Raji (cell line): ENCODE results near the gene IVD.
A peak's percentile ranks its signal among the peaks of the same experiment; 100 is the strongest.

Experiments
- POLR2A ChIP-seq: IDR thresholded peaks from 2 replicates; pipeline ENCODE4 v1.6.1; 2011; ENCODE audit warnings: low read depth, low read length, control low read depth; ENCODE audit not compliant: insufficient read depth

The IVD gene

DNA sequence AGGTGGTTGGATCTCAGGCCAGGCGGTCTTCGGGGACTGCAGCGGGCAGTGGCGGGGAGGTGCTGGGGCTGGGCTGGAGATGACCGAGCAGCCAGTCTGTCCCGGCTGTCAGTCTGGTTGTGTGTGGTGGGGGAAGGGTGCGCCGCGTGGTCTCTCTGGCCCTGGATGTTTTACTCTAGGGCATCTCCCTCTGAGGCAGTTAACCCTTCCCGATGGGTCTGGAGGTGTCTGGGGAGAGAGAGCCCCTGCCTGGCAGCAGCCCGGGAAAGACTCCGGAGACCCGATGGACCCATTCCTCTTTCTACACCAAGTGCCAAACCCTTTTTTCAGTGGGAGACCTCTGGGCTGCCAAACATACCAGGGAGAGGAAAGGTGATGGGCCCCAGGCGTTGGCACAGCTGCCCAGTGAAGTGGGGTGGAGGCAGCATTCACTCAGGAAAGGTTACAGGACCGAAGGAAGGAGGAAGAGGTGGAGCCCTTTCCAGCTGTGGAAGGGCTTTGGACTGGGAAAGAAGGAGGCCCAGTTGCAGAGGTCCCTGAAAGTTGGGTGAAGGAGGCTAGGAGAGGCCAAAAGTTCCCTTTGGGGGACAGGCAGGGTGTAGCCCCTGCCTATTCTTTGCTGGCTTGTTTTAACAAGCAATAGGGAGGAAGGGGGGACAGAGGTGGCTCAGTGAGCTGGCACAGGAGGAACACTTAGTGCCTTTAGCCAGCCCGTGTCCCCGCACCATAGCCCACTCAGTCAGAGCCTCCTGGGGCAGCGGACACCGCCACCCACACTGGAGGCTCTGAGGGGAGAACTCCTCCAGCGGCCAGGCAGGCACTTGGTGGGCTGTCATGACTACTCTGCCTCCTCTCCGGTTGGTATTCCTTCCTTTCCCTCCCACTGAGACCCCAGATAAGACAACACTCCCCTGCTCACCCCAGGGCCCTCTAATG lies 32.4 kb downstream of the IVD start:
- no peak for TF ChIP-seq POLR2A

DNA sequence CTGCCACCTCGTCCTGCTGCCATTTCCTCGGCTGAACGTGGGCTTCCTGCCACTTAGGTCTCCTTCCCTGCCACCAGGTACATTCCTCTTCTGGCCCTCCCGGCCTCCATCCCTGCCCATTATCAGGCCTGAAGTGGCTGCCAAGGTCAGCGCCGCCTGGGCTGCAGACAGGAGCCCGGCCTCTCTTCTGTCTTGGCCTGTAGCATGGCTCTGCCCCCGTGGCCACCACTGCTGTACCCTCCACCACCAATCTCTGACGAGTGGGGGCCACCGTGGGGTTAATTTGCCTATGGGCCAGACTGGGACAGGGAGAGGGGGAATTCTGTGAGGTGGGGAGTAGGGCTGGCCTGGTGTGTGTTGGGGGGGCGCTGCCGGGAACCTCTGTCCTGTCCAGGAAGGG lies 33.1 kb downstream of the IVD start:
- TF ChIP-seq POLR2A = no peak

- TF ChIP-seq POLR2A = no peak
Observed at GRCh38 chr15:40439461-40439959, 33.9 kb downstream of the IVD start.

DNA sequence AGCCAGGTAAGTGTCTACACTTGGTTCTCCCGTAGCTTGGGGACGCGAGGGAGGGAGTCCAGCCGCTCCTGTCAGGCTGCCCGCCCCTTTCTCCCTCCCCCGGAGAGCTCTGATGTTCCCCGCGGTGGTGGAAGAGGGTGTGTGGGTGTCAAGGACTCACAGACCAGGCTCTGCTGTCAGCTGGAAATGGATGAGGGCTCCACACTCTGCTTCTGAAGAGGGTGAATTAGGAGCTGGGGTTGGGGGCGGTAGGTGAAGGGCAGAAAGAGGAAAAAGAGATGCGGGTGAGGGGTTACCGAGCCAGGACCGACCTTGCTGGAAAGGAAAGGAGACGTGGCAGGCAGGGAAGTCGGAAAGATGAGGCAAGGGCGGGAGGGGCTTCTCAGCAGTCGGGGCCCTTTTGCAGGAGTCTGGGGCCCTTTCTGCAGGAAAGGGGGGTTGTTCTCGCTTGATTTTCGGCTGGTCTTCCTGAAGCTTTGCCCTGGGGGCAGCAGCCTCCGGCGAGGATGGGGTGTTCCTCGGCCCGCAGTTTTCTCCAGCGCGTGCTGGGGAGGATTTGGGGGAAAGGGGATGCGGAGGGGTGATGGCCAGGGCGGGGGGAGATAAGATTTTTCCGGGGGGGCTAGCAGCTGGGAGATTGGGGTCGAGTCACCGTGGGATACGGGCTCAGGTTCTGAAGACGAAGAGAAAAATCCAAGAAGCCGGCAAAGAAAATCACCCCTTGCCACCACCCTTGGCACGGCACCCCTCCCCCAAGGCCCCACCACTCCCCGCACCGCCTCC lies 34.6 kb downstream of the IVD start:
- no peak for TF ChIP-seq POLR2A

DNA sequence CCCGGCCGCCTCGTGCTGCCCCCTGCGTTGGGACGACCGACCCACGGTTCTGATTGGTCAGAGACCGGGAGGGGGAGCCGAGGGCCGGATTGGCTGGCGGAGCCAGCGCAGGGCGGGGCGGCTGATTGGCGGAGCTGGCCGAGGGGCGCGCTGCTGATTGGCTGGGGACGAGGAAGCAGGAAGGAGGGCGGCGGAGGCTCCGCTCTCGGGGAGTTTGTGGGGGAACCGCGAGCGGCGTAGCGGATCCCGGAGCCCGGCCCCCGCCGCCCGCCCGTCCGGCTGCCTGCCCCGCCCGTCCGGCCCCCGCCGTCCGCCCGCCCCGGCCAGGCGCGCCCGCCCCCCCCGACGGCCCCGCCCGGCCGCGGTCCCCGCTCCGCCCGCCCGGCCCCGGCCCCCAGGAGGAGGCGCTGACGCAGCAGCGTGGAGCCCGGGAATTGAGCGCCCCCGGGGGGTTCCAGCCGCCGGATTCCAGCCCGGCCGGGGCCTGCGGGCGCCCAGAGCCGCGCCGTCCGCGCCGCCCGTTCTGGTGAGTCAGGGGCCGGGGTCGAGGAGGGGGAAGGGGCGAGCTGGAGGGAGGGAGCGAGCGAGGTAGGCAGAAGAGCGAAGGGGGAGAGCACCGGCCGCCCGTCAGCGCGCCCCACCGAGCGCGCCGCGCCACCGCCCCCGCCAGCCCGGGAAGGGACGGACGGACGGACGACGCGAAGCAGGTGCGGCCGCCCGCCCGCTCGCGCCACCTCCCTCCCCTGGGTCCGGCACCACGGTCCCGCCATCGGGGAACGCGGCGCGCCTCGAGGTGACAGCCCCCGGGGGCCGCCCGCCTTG lies 35.4 kb downstream of the IVD start, which contains the start of gene BAHD1:
Gene BAHD1 (plus strand): TSS at position 211 of the 822 bp plus-strand sequence. CDS start 17,512 bp downstream, outside the sequence.
- peak; percentile 57 for TF ChIP-seq POLR2A

- TF ChIP-seq POLR2A = no peak
Observed at GRCh38 chr15:40441565-40442531, 36.3 kb downstream of the IVD start.

DNA sequence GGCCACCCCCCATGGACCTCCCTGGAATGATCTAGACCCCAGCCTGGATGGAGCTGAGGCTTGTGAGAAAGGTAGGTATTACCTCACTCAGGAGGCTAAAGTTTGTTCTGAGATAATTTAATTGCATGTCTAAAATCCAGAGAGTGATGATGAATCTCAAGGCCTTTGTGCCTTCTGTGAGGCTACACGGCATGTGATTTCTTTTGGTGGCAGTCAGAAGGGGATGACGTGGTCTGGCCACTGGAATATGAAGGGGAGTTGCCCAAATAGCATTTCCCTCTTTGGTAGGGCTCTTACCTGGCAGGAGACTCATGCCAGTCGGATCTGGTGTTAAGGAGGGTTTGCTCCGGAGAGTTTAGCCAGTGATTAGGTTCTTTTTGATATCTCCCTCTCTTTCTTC lies 37.7 kb downstream of the IVD start:
- no peak for TF ChIP-seq POLR2A

GRCh38 chr15:40443846-40444245 lies 38.3 kb downstream of the IVD start:
- no peak for TF ChIP-seq POLR2A

DNA sequence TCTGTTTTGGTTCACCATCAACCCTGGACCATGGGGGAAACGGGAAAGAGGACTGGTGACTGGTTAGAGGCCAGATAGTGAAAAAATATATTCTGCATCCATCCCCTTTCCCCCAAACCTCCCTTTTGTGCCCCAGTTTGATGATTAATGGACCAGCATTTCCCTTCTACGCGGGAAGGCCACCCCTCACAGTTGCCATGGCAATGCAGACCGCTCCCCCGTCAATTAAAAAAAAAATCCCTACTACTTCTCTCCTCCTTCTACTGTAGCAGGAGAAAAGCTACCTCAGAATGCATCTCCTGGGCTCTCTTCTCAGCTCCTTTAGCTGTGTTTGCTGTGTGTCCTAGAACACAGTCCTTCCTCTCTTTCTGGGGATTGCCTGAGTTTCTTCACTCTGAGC lies 39.1 kb downstream of the IVD start:
- TF ChIP-seq POLR2A = no peak

GRCh38 chr15:40445421-40445922 lies 39.9 kb downstream of the IVD start:
- no peak for TF ChIP-seq POLR2A

- TF ChIP-seq POLR2A = no peak
Observed at GRCh38 chr15:40446144-40446543, 40.5 kb downstream of the IVD start.

DNA sequence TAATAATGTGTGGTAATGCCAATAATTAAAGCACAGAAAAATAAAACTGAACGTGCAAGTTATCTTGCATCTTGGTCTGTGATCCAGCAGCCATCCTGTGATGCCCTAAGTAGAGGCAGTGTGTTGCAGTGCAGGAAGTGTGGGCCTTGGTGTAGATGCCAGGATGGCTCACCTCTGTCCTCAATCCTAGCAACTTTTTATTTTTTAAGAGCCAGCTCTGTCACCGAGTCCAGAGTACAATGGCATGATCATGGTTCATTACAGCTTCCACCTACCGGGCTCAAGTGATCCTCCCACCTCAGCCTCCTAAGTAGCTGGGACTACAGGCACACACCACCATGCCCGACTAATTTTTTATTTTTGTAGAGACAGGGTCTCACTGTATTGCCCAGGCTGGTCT lies 42.8 kb downstream of the IVD start:
- TF ChIP-seq POLR2A = no peak

- TF ChIP-seq POLR2A = no peak
Observed at GRCh38 chr15:40449275-40449674, 43.7 kb downstream of the IVD start.

- no peak for TF ChIP-seq POLR2A
Observed at GRCh38 chr15:40450047-40450446, 44.5 kb downstream of the IVD start.

DNA sequence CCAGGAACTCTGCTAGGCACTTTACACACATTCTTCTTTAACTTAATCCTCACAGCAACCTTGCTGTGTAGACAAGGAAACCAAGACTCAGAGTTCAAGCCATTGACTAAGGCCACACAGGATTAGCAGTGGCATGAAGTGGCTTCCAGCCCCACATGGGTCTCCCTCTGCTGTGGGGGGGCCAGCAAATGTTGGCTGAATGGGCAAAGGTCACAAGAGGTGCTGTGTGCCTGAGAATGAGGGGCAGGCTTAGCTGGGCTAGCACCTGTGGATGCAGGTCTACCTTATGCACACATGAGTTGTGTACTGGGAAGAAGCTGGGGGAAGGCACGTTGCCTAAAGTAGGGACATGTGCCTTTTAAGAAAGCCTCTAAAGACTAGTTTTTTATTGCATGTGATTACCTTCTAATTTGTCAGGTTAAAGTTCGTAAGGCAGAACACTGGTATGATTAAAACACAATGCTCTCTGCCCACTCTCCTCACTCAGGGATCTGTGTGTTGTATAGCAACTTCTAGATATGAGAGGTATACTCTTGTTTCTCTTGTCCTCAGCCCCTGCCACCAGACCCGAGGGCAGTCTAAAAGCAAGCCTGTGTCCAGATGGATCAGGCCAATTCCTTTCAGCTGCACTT lies 46.0 kb downstream of the IVD start:
- TF ChIP-seq POLR2A = no peak
